Measurements from ENCODE around the gene MRPS18A.

Gene MRPS18A

DNA sequence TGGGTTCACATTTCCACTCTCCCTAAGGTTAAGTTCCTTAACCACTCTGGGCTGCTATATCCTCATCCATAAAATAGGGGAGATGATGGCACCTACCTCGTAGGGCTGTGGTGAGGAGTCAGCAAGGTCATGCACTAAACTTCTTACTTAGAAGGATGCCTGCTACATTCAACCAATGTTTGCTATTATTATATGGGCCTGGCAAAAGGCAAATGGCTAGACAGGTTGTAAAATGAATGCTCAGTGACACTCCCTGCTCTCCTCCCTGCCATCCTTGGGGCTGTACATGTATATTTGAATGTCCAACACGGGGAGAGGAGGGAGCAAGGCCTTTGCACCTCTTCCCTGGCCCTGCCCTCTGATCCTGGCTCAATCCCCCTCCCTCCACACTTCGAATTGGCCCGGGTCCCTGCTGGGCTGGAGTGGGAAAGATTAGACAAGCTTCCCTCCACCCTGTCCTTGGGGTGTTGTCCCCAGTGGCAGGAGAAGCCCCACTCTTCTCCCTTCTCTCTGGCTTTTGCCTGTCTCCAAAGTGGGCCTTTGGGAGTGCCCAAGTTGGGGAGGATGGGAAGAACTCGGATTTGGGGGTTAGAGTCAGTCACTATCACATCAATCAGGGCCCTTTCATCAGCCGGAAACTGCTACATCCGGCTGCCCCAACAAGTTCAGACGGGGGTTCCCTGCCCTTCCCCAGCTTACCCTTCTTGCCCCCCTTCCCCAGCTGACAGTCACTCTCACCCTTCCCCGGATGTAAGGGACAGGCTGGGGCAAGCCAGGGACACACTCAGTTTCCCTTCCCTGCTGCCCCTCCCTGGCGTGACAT lies 46.1 kb upstream of the MRPS18A start:
- no peak overlapping the region for H3K4me3 ChIP-seq (ENCODE audit: low read depth, low read length)
- DNase-seq (ENCODE audit: low read depth): no peak
- TF ChIP-seq, protein P1, sequence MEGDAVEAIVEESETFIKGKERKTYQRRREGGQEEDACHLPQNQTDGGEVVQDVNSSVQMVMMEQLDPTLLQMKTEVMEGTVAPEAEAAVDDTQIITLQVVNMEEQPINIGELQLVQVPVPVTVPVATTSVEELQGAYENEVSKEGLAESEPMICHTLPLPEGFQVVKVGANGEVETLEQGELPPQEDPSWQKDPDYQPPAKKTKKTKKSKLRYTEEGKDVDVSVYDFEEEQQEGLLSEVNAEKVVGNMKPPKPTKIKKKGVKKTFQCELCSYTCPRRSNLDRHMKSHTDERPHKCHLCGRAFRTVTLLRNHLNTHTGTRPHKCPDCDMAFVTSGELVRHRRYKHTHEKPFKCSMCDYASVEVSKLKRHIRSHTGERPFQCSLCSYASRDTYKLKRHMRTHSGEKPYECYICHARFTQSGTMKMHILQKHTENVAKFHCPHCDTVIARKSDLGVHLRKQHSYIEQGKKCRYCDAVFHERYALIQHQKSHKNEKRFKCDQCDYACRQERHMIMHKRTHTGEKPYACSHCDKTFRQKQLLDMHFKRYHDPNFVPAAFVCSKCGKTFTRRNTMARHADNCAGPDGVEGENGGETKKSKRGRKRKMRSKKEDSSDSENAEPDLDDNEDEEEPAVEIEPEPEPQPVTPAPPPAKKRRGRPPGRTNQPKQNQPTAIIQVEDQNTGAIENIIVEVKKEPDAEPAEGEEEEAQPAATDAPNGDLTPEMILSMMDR (IDR thresholded peaks at IDR 0.05; ENCODE audit: insufficient read depth, low read depth, low read length, missing control alignments): no peak

GRCh38 chr6:43730634-43731033 lies 43.0 kb upstream of the MRPS18A start:
- H3K4me3 ChIP-seq (ENCODE audit: low read depth, low read length): no peak overlapping the region
- TF ChIP-seq, protein P1 (IDR thresholded peaks at IDR 0.05; ENCODE audit: insufficient read depth, low read depth, low read length, missing control alignments): no peak
- DNase-seq (ENCODE audit: low read depth): no peak

DNA sequence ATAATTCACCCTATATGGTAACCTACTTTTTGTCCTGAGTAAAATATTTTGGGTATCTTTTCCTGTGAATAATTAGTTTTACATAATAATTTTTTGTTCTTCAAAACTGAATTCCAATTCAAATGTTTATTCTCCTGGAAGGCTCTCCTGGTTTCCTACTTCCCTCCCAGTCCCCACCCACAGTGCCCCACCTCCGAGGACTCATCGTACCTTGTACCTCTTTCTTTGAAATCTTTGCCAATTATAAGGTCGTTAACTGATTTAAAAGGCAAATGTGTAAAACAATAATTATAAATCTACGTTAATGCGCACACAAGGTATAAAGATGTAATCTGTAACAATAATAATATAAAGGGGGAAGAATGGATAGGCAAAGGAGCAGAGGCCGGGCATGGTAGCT lies 41.9 kb upstream of the MRPS18A start:
- H3K4me3 ChIP-seq (ENCODE audit: low read depth, low read length): no peak overlapping the region
- TF ChIP-seq, protein P1 (IDR thresholded peaks at IDR 0.05; ENCODE audit: insufficient read depth, low read depth, low read length, missing control alignments): no peak
- no peak for DNase-seq (ENCODE audit: low read depth)

- DNase-seq (ENCODE audit: low read depth): no peak
- H3K4me3 ChIP-seq (ENCODE audit: low read depth, low read length): no peak overlapping the region
- TF ChIP-seq, protein P1 (IDR thresholded peaks at IDR 0.05; ENCODE audit: insufficient read depth, low read depth, low read length, missing control alignments): no peak
These were observed 41.0 kb upstream of the MRPS18A start for GRCh38 chr6:43728586-43728985.

- no peak overlapping the region for H3K4me3 ChIP-seq (ENCODE audit: low read depth, low read length)
- DNase-seq (ENCODE audit: low read depth): no peak
- TF ChIP-seq, protein P1 (IDR thresholded peaks at IDR 0.05; ENCODE audit: insufficient read depth, low read depth, low read length, missing control alignments): no peak
These were observed 40.0 kb upstream of the MRPS18A start for GRCh38 chr6:43727634-43728033.

DNA sequence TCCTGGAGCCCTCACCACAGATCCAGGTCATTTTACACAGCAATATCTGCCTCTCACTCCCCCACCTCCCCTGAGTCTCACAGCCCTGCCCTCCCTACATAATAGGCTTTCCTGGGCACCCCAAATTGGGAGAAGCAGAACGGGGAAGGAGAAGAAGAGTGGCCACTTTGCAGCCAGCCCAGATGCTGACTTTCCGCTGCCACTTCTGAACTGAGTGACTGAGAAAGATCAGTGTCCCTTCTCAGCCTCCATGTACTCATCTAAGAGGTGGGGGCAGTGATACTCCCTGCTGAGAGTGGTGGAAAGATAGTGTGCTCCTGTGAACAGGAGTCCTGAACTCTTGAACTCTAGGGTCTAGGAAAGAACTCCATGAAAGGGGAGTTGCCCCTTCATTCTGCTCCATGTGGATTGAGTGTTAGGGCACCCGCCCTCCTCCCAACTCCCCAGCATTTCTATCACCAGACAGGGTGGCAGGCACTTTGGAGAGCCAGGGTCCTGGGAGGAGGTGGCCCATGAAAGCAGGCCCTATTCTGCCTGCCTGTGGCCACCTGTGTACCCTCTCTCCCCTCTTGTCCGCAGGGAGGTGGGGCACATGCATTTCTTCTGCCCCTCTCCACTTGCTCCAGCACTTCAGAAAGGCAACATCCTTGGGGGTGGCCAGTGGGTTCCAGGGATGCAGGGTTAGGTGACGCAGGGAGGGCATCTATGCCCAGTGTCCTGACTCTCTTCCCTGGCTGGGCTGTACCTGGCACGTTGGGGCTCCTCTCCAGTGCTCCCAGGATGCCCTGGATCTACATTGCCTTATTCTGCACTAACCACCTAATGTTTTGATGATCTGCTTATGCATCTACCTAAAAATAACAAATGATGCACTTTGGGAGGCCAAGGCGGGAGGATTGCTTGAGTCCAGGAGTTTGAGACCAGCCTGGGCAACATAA lies 38.3 kb upstream of the MRPS18A start:
- TF ChIP-seq, protein P1 (IDR thresholded peaks at IDR 0.05; ENCODE audit: insufficient read depth, low read depth, low read length, missing control alignments): no peak
- no peak for DNase-seq (ENCODE audit: low read depth)
- no peak overlapping the region for H3K4me3 ChIP-seq (ENCODE audit: low read depth, low read length)

Data from GM12865 (cell line).